AG09319 (cell line): ENCODE results near the gene ICOS.

Experiments
- DNase-seq: peaks from one replicate; pipeline ENCODE4 v3.0.0-alpha.2; 2010; ENCODE audit warnings: low read depth; ENCODE audit errors: extremely low read depth
- TF ChIP-seq, protein P1 (sequence below): IDR thresholded peaks from 2 replicates; pipeline ENCODE4 v1.5.1; 2011; ENCODE audit warnings: low read depth, mild to moderate bottlenecking, inconsistent platforms, low read length, moderate library complexity

ICOS gene, protein sequence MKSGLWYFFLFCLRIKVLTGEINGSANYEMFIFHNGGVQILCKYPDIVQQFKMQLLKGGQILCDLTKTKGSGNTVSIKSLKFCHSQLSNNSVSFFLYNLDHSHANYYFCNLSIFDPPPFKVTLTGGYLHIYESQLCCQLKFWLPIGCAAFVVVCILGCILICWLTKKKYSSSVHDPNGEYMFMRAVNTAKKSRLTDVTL

DNA sequence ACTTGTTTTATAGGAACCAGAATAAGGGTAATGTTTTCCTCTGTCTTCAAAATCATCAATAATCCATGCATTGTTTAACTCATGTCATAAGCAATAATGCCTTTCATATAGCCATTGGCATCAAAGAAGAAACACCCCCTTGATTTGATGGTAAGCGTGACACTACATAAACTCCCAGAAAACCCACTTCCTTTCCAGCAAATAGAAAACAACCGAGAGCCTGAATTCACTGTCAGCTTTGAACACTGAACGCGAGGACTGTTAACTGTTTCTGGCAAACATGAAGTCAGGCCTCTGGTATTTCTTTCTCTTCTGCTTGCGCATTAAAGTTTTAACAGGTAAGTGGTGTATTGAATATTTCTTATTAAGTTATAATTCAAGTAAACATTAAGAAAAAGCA is at the start of gene ICOS:
Gene ICOS, plus strand, starts transcription at position 229 of the 400 bp plus-strand sequence. Its CDS starts 52 bp downstream, at position 281.
- TF ChIP-seq, protein P1, sequence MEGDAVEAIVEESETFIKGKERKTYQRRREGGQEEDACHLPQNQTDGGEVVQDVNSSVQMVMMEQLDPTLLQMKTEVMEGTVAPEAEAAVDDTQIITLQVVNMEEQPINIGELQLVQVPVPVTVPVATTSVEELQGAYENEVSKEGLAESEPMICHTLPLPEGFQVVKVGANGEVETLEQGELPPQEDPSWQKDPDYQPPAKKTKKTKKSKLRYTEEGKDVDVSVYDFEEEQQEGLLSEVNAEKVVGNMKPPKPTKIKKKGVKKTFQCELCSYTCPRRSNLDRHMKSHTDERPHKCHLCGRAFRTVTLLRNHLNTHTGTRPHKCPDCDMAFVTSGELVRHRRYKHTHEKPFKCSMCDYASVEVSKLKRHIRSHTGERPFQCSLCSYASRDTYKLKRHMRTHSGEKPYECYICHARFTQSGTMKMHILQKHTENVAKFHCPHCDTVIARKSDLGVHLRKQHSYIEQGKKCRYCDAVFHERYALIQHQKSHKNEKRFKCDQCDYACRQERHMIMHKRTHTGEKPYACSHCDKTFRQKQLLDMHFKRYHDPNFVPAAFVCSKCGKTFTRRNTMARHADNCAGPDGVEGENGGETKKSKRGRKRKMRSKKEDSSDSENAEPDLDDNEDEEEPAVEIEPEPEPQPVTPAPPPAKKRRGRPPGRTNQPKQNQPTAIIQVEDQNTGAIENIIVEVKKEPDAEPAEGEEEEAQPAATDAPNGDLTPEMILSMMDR = no peak
- no peak for DNase-seq

DNA sequence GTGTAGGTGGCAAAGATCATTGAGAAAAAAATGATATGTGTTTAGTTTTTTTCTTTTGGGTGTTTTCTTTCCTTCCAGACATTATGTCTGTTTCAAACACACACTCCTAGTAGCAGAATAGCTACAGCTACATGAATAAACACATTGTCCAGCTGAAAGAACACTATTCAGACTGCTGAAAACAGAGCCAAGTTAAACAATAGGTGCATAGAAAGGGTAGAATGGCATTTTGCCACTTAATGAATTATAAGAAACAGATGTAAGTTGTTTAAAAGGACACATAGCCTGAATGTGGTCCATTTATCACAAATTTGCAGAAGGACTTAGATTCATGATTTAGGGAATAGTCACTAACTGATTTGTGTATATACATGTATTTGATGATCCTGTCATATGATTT is 48.9 kb upstream of the ICOS start:
- no peak for DNase-seq
- TF ChIP-seq, protein P1 = no peak

DNA sequence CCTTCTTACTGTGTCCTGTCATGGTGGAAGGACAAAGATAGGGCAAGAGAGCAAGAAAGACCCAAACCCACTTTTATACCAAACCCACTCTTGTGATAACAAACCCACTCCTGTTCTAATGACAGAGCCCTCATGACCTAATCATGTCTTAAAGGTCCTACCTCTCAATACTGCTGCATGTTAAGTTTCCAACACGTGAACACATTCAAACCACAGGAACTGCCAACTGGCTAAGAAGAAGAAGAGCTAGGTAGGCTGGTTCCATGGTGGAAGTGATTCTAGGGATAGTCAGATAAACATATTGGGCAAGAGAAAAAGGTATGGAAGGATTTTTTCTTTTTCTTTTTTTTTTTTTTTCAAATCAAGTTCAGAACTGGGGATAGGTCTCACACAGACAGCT is 47.0 kb upstream of the ICOS start:
- no peak for DNase-seq
- TF ChIP-seq, protein P1 = no peak

DNA sequence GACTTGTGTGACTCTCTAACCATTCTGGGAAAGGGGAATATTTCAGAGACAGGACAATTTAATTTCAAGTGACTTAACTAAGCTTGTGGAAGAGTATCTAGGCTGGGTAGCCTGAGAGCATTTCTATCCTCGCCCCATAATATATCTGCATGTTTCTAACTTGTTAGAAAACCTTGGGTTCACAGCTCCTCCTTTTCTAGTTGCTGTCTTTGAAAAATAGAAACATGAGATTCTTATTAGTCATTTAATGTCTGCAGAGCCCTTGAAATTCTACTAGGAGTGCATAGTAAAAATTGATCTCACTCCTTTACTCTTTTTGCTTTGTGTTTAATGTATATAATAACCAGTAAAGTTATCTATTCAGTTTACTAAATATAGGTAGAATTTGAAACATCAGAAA is 46.6 kb upstream of the ICOS start:
- DNase-seq = no peak
- TF ChIP-seq, protein P1 = no peak

DNA sequence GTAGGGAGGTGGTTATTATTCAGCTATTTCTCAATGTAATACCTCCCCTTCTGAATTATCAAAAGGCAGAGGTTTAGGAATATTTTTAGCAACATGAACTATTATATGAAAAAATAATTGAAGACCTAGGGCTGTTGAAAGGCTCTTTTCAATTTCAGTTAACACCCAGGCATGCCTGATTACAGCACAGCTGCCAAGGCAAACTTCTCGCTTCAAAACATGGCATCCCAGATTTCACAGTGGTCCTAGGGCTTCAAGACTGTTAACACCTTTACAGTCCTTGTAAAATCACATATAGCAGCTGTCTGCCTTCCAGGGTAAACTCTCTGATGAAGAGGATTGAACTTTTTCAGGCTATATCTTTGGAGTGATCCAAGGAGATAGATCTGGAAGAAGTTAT is 45.8 kb upstream of the ICOS start:
- TF ChIP-seq, protein P1 = no peak
- no peak for DNase-seq

DNA sequence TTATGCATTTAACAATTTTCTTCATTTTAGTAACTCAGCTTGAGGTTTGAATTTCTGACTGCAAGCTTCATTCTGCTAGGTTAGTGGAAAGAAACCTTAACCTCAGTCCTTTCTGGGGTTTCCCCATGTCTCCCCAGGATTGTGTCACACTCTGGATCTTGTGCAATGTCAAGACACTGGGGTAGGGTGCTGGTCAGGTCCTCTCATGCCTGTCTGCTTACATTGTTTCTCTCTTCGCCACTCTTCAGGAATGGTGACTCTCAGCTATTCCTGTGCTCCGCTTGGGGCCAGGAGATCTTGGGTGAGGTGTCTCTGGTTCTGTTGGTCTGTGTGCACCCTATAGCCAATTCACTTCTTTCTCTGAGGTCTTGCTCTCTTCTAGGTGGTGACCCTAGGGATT is 45.1 kb upstream of the ICOS start:
- DNase-seq = no peak
- TF ChIP-seq, protein P1 = no peak

DNA sequence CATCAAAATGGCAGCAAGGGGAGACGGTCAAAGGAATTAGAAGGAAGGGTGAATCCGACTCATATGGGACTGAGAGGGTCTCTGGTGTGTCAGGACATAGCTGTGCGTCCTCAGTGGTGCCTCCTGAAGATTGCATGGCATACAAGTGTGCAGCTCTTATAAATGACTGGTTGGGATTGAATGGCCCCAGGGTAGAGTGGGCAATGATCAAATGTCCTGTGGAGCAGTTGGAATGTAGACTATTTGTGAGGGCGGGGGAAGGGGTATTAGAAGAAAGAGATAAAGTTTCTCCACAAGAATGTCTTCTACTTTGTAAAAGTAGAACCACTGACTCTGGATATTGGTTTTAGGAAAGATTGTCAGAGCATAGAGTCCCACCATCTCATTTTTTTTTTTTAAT is 44.4 kb upstream of the ICOS start:
- TF ChIP-seq, protein P1 = no peak
- no peak for DNase-seq
